Measurements from ENCODE around the gene VPS45.

Gene VPS45

GRCh38 chr1:150194381-150195031 lies 126.9 kb downstream of the VPS45 start:
- no peak for DNase-seq (ENCODE audit: low spot score)

All from activated CD4-positive, alpha-beta T cell treated with anti-CD3 and anti-CD28 coated beads, Interleukin-2, Interleukin-4, amounts not matched to agents 100 ng/mL and 50 ng/mL, durations not matched to agents 16 hours and 8 hours (primary cell).